Natural killer cell (primary cell): ENCODE results near the gene ARSH. TPM values are rescaled to one million over a fixed set of nuclear protein-coding genes. Genes with fewer than 3 reads are reported as not detected.
"Not testable (repeated sequence)": the region's sequence is repeated elsewhere in the genome, so short reads cannot be mapped to it uniquely, and the experiment has no call there.

ENCODE experiments used
- ATAC-seq, 3 donors: fragments of 150-1000 bp in 2 of 3; fragments of 200-7000 bp in 1 of 3; cut with Tn5 transposase; 1 replicate in 1 of 3; 2 replicates in 2 of 3; pipeline ENCODE4 v1.10.0; 2021; ENCODE audit warnings: mild to moderate bottlenecking in 2 of 3, moderate library complexity in 2 of 3
- DNase-seq, 2 donors: peaks; one replicate each; pipeline versions ENCODE4 v3.0.0 to v3.0.0-alpha.2; 2013 to 2021; ENCODE audit warnings: mixed read lengths in 1 of 2
- H3K27ac ChIP-seq: one replicate; pipeline ENCODE4 v1.5.1; 2013; ENCODE audit warnings: mild to moderate bottlenecking, low read length
- H3K27me3 ChIP-seq: one replicate; pipeline ENCODE4 v1.6.1; 2013; ENCODE audit warnings: low read length; ENCODE audit not compliant: control insufficient read depth, insufficient read depth
- H3K36me3 ChIP-seq: one replicate; pipeline ENCODE4 v1.6.1; 2013; ENCODE audit warnings: low read length; ENCODE audit not compliant: control insufficient read depth, insufficient read depth
- H3K4me1 ChIP-seq: one replicate; pipeline ENCODE4 v1.6.1; 2013; ENCODE audit warnings: low read length; ENCODE audit not compliant: control insufficient read depth, insufficient read depth
- H3K4me3 ChIP-seq: one replicate; pipeline ENCODE4 v1.5.1; 2013; ENCODE audit warnings: low read length
- H3K9me3 ChIP-seq: one replicate; pipeline ENCODE4 v1.6.1; 2013; ENCODE audit warnings: low read length; ENCODE audit not compliant: control insufficient read depth, insufficient read depth
- H3K27ac Mint-ChIP-seq, 2 donors: one replicate each; pipeline ENCODE4 v1.8.0; 2022; ENCODE audit warnings: mild to moderate bottlenecking in 2 of 2, mixed read lengths in 2 of 2, moderate library complexity in 1 of 2
- H3K27me3 Mint-ChIP-seq, 2 donors: one replicate each; pipeline ENCODE4 v1.8.0; 2022; ENCODE audit warnings: low read depth in 2 of 2, mixed read lengths in 2 of 2
- H3K36me3 Mint-ChIP-seq: one replicate; pipeline ENCODE4 v1.8.0; 2022; ENCODE audit warnings: mixed read lengths
- H3K4me1 Mint-ChIP-seq, 2 donors: one replicate each; pipeline ENCODE4 v1.8.0; 2022; ENCODE audit warnings: mixed read lengths in 2 of 2
- H3K4me3 Mint-ChIP-seq: one replicate; pipeline ENCODE4 v1.8.0; 2022; ENCODE audit warnings: mild to moderate bottlenecking, moderate library complexity, mixed read lengths
- H3K9me3 Mint-ChIP-seq, 2 donors: one replicate each; pipeline ENCODE4 v1.8.0; 2022; ENCODE audit warnings: mixed read lengths in 2 of 2
- WGBS: methylation state at CpG from one replicate; pipeline ENCODE4 v1.1.7; 2013; ENCODE audit warnings: missing lambda C conversion rate; ENCODE audit not compliant: insufficient coverage; 5-methylcytosine and 5-hydroxymethylcytosine counted together
- intact Hi-C: fragments of 100-400 bp; cut with micrococcal nuclease; formaldehyde crosslinking; loops from one replicate; pipeline ENCODE4 v1.14.2; 2022
- total RNA-seq, 4 donors: library from RNA; stranded (reverse); fragments of 120-200 nt in 1 of 4; gene quantifications; one replicate each; pipeline versions ENCODE4 v1.2.3 to v1.2.4, GENCODE V29; 2013 to 2022
- TF ChIP-seq, protein P1 (sequence below): fragments of 200-600 bp; IDR thresholded peaks from one replicate; pipeline ENCODE4 v1.8.0; 2022; ENCODE audit warnings: antibody characterized with exemption

ARSH gene
- total RNA-seq, 3 donors from 2014 or later (not counting 1 experiment from before 2014, with no cell fraction given), result not detected

GRCh38 chrX:2969021-2969420 is 37.3 kb upstream of the ARSH start:
- WGBS, result 88% methylated on average over 3 of the region's 6 CpGs
- intact Hi-C loops, result no loop called here
- no peak for DNase-seq
- no peak overlapping the region for H3K4me3 Mint-ChIP-seq
- Histone ChIP-seq H3K27ac (no peak overlapping the region), H3K27me3 (no peaks in the 10 kb centered on the region), H3K4me3 (no peak overlapping the region), H3K9me3 (peaks cover 2% of the 10 kb centered on the region), H3K36me3 (no peaks in the 10 kb centered on the region), H3K4me1 (no peaks in the 10 kb centered on the region)
- no peak overlapping the region for H3K27ac Mint-ChIP-seq
- TF ChIP-seq, protein P1, sequence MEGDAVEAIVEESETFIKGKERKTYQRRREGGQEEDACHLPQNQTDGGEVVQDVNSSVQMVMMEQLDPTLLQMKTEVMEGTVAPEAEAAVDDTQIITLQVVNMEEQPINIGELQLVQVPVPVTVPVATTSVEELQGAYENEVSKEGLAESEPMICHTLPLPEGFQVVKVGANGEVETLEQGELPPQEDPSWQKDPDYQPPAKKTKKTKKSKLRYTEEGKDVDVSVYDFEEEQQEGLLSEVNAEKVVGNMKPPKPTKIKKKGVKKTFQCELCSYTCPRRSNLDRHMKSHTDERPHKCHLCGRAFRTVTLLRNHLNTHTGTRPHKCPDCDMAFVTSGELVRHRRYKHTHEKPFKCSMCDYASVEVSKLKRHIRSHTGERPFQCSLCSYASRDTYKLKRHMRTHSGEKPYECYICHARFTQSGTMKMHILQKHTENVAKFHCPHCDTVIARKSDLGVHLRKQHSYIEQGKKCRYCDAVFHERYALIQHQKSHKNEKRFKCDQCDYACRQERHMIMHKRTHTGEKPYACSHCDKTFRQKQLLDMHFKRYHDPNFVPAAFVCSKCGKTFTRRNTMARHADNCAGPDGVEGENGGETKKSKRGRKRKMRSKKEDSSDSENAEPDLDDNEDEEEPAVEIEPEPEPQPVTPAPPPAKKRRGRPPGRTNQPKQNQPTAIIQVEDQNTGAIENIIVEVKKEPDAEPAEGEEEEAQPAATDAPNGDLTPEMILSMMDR, result no peak
- no peak for ATAC-seq
- H3K9me3 Mint-ChIP-seq, result no peaks in the 10 kb centered on the region
- H3K36me3 Mint-ChIP-seq, result no peaks in the 10 kb centered on the region
- no peaks in the 10 kb centered on the region for H3K4me1 Mint-ChIP-seq
- peaks cover 0 to 24% of the 10 kb centered on the region in 2 donors for H3K27me3 Mint-ChIP-seq

- DNase-seq, result no peak
- 81% methylated on average over 6 of the region's 6 CpGs for WGBS
- Histone ChIP-seq H3K4me1 (no peaks in the 10 kb centered on the region), H3K4me3 (no peak overlapping the region), H3K9me3 (peaks cover 2% of the 10 kb centered on the region), H3K27me3 (no peaks in the 10 kb centered on the region), H3K27ac (no peak overlapping the region), H3K36me3 (no peaks in the 10 kb centered on the region)
- no peak overlapping the region for H3K27ac Mint-ChIP-seq
- H3K4me1 Mint-ChIP-seq, result no peaks in the 10 kb centered on the region
- no peak overlapping the region for H3K4me3 Mint-ChIP-seq
- TF ChIP-seq, protein P1, result no peak
- ATAC-seq, result no peak
- peaks cover 0 to 21% of the 10 kb centered on the region in 2 donors for H3K27me3 Mint-ChIP-seq
- H3K9me3 Mint-ChIP-seq, result no peaks in the 10 kb centered on the region
- no peaks in the 10 kb centered on the region for H3K36me3 Mint-ChIP-seq
- intact Hi-C loops, result no loop called here
Measured at GRCh38 chrX:2972391-2972790, 34.0 kb upstream of the ARSH start.

DNA sequence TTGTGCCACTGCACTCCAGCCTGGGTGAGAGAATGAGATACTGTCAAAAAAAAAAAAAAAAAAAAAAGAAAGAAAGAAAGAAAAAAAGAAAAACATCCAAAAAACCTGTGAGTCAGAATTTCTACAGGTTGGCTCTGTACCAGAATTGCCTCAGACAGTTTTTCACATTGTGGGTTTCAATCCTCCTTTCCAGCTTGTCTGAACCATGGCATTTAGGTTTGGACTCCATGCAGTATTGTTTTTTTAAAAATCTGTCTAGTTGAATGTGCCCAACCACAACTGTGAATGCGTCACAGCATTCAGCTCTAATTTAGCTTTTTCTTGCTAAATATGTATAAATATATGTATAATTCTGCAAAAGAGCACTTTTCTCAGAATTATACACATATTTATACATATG is 31.4 kb upstream of the ARSH start:
- Mint-ChIP-seq H3K27me3 (peaks cover 0 to 6% of the 10 kb centered on the region in 2 donors), H3K4me1 (no peaks in the 10 kb centered on the region), H3K36me3 (no peaks in the 10 kb centered on the region), H3K27ac (no peak overlapping the region), H3K4me3 (no peak overlapping the region), H3K9me3 (no peaks in the 10 kb centered on the region)
- ATAC-seq, result no peak
- no peak for DNase-seq
- Histone ChIP-seq H3K4me3 (no peak overlapping the region), H3K27ac (no peak overlapping the region), H3K36me3 (no peaks in the 10 kb centered on the region), H3K9me3 (peaks cover 2% of the 10 kb centered on the region), H3K27me3 (no peaks in the 10 kb centered on the region), H3K4me1 (no peaks in the 10 kb centered on the region)
- TF ChIP-seq, protein P1, result no peak
- no CpG with 5 or more reads among the region's 1 CpG for WGBS
- intact Hi-C loops, result no loop called here

DNA sequence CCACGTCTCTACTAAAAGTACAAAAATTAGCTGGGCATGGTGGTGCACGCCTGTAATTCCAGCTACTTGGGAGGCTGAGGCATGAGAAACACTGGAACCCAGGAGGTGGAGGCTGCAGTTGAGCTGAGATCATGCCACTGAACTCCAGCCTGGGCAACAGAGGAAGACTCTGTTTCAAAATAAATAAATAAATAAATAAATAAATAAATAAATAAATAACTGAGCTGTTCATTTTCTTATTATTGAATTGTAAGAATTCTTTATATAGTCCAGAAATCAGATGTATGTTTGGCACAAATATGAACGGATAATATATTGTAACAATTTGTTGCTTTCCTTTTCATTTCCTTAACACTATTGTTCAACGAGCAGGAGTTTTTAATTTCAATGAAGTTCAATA is 27.7 kb upstream of the ARSH start:
- H3K27me3 ChIP-seq, ATAC-seq, H3K27ac Mint-ChIP-seq, H3K4me1 ChIP-seq, H3K4me1 Mint-ChIP-seq, H3K27me3 Mint-ChIP-seq, H3K27ac ChIP-seq, H3K36me3 ChIP-seq, DNase-seq, H3K9me3 Mint-ChIP-seq, H3K36me3 Mint-ChIP-seq, H3K9me3 ChIP-seq, intact Hi-C loops, H3K4me3 ChIP-seq, H3K4me3 Mint-ChIP-seq: not testable (repeated sequence)
- 96% methylated on average over 2 of the region's 4 CpGs for WGBS
